ENCODE results near the gene NTSR1. TPM values are rescaled to one million over a fixed set of nuclear protein-coding genes. Genes with fewer than 3 reads are reported as not detected.

The NTSR1 gene
- total and polyA plus RNA-seq, 5 donors from 2014 or later: 0.11 to 0.37 TPM; not detected in 3

GRCh38 chr20:62726276-62726675 is 17.6 kb downstream of the NTSR1 start:
- ATAC-seq (ENCODE audit: low read depth in 2 of 2): no peak
- H3K27me3 ChIP-seq (ENCODE audit: control insufficient read depth, insufficient read depth, low read length): no peaks in the 10 kb centered on the region
- Mint-ChIP-seq H3K9me3 (peaks cover 0 to 11% (median 5%) of the 10 kb centered on the region in 7 donors), H3K27me3 (peaks cover 5% of the 10 kb centered on the region), H3K27ac (peak overlapping the region in 1 of 3 donors; percentile 32), H3K36me3 (no peaks in the 10 kb centered on the region), H3K4me1 (peaks cover 0 to 14% (median 3%) of the 10 kb centered on the region in 4 donors), H3K4me3 (no peak overlapping the region)
- no peak overlapping the region for H3K27ac ChIP-seq (ENCODE audit: insufficient read depth, low read length, poor library complexity, severe bottlenecking)
- H3K4me3 ChIP-seq (ENCODE audit: low read depth, low read length): no peak overlapping the region
- peaks cover 11% of the 10 kb centered on the region for H3K4me1 ChIP-seq (ENCODE audit: control insufficient read depth, insufficient read depth, low read length, poor library complexity, severe bottlenecking)
- peaks cover 7 to 8% of the 10 kb centered on the region in 2 experiments for H3K9me3 ChIP-seq (ENCODE audit: control insufficient read depth in 2 of 2, low read length in 2 of 2)
- no peaks in the 10 kb centered on the region for H3K36me3 ChIP-seq (ENCODE audit: control insufficient read depth, insufficient read depth, low read length)
- DNase-seq: no peak

GRCh38 chr20:62726716-62727583 is 18.3 kb downstream of the NTSR1 start:
- Mint-ChIP-seq H3K4me3 (no peak overlapping the region), H3K36me3 (no peaks in the 10 kb centered on the region), H3K9me3 (peaks cover 0 to 4% (median 0%) of the 10 kb centered on the region in 7 donors), H3K27ac (no peak overlapping the region), H3K27me3 (peaks cover 5% of the 10 kb centered on the region), H3K4me1 (peaks cover 0 to 14% (median 1%) of the 10 kb centered on the region in 4 donors)
- no peaks in the 10 kb centered on the region for H3K27me3 ChIP-seq (ENCODE audit: control insufficient read depth, insufficient read depth, low read length)
- peaks cover under 1% of the 10 kb centered on the region in 2 experiments for H3K9me3 ChIP-seq (ENCODE audit: control insufficient read depth in 2 of 2, low read length in 2 of 2)
- no peak overlapping the region for H3K4me3 ChIP-seq (ENCODE audit: low read depth, low read length)
- DNase-seq (no peak), ATAC-seq (ENCODE audit: low read depth in 2 of 2) (no peak)
- no peak overlapping the region for H3K27ac ChIP-seq (ENCODE audit: insufficient read depth, low read length, poor library complexity, severe bottlenecking)
- H3K36me3 ChIP-seq (ENCODE audit: control insufficient read depth, insufficient read depth, low read length): no peaks in the 10 kb centered on the region
- H3K4me1 ChIP-seq (ENCODE audit: control insufficient read depth, insufficient read depth, low read length, poor library complexity, severe bottlenecking): peaks cover 11% of the 10 kb centered on the region

- no peaks in the 10 kb centered on the region for H3K36me3 Mint-ChIP-seq
- Histone ChIP-seq H3K9me3 (ENCODE audit: control insufficient read depth in 2 of 2, low read length in 2 of 2) (no peaks in the 10 kb centered on the region), H3K27ac (ENCODE audit: insufficient read depth, low read length, poor library complexity, severe bottlenecking) (no peak overlapping the region), H3K27me3 (ENCODE audit: control insufficient read depth, insufficient read depth, low read length) (no peaks in the 10 kb centered on the region), H3K4me3 (ENCODE audit: low read depth, low read length) (no peak overlapping the region), H3K4me1 (ENCODE audit: control insufficient read depth, insufficient read depth, low read length, poor library complexity, severe bottlenecking) (peaks cover 11% of the 10 kb centered on the region), H3K36me3 (ENCODE audit: control insufficient read depth, insufficient read depth, low read length) (no peaks in the 10 kb centered on the region)
- H3K27me3 Mint-ChIP-seq: peaks cover 5% of the 10 kb centered on the region
- no peak overlapping the region for H3K27ac Mint-ChIP-seq
- H3K9me3 Mint-ChIP-seq: no peaks in the 10 kb centered on the region
- ATAC-seq (ENCODE audit: low read depth in 2 of 2) (no peak), DNase-seq (no peak)
- H3K4me1 Mint-ChIP-seq: peaks cover 0 to 14% (median 1%) of the 10 kb centered on the region in 4 donors
- H3K4me3 Mint-ChIP-seq: no peak overlapping the region
These were observed 19.0 kb downstream of the NTSR1 start for GRCh38 chr20:62727584-62728027.

GRCh38 chr20:62728028-62728780 is 19.6 kb downstream of the NTSR1 start:
- Mint-ChIP-seq H3K4me1 (peaks cover 0 to 14% (median 2%) of the 10 kb centered on the region in 4 donors), H3K27ac (peak overlapping the region in 1 of 3 donors; percentile 52), H3K4me3 (peak overlapping the region in 2 of 4 donors; percentile 21 to 46), H3K9me3 (no peaks in the 10 kb centered on the region), H3K36me3 (no peaks in the 10 kb centered on the region), H3K27me3 (peaks cover 10% of the 10 kb centered on the region)
- Histone ChIP-seq H3K27me3 (ENCODE audit: control insufficient read depth, insufficient read depth, low read length) (no peaks in the 10 kb centered on the region), H3K36me3 (ENCODE audit: control insufficient read depth, insufficient read depth, low read length) (no peaks in the 10 kb centered on the region), H3K4me3 (ENCODE audit: low read depth, low read length) (no peak overlapping the region), H3K9me3 (ENCODE audit: control insufficient read depth in 2 of 2, low read length in 2 of 2) (no peaks in the 10 kb centered on the region), H3K4me1 (ENCODE audit: control insufficient read depth, insufficient read depth, low read length, poor library complexity, severe bottlenecking) (peaks cover 11% of the 10 kb centered on the region), H3K27ac (ENCODE audit: insufficient read depth, low read length, poor library complexity, severe bottlenecking) (no peak overlapping the region)
- DNase-seq (peak in 1 of 3 donors; percentile 45), ATAC-seq (ENCODE audit: low read depth in 2 of 2) (no peak)

GRCh38 chr20:62728781-62729300 is 20.2 kb downstream of the NTSR1 start:
- Mint-ChIP-seq H3K36me3 (no peaks in the 10 kb centered on the region), H3K4me3 (no peak overlapping the region), H3K27me3 (peaks cover 10% of the 10 kb centered on the region), H3K9me3 (no peaks in the 10 kb centered on the region), H3K27ac (no peak overlapping the region), H3K4me1 (peaks cover 0 to 14% (median 4%) of the 10 kb centered on the region in 4 donors)
- H3K4me1 ChIP-seq (ENCODE audit: control insufficient read depth, insufficient read depth, low read length, poor library complexity, severe bottlenecking): peaks cover 11% of the 10 kb centered on the region
- DNase-seq: no peak
- no peak overlapping the region for H3K27ac ChIP-seq (ENCODE audit: insufficient read depth, low read length, poor library complexity, severe bottlenecking)
- no peak for ATAC-seq (ENCODE audit: low read depth in 2 of 2)
- no peaks in the 10 kb centered on the region for H3K27me3 ChIP-seq (ENCODE audit: control insufficient read depth, insufficient read depth, low read length)
- H3K36me3 ChIP-seq (ENCODE audit: control insufficient read depth, insufficient read depth, low read length): no peaks in the 10 kb centered on the region
- H3K4me3 ChIP-seq (ENCODE audit: low read depth, low read length): no peak overlapping the region
- no peaks in the 10 kb centered on the region for H3K9me3 ChIP-seq (ENCODE audit: control insufficient read depth in 2 of 2, low read length in 2 of 2)

- no peaks in the 10 kb centered on the region for H3K36me3 Mint-ChIP-seq
- no peaks in the 10 kb centered on the region for H3K27me3 ChIP-seq (ENCODE audit: control insufficient read depth, insufficient read depth, low read length)
- H3K27me3 Mint-ChIP-seq: peaks cover 10% of the 10 kb centered on the region
- DNase-seq (no peak), ATAC-seq (ENCODE audit: low read depth in 2 of 2) (no peak)
- H3K4me1 ChIP-seq (ENCODE audit: control insufficient read depth, insufficient read depth, low read length, poor library complexity, severe bottlenecking): peaks cover 11% of the 10 kb centered on the region
- H3K4me3 ChIP-seq (ENCODE audit: low read depth, low read length): no peak overlapping the region
- H3K36me3 ChIP-seq (ENCODE audit: control insufficient read depth, insufficient read depth, low read length): no peaks in the 10 kb centered on the region
- no peaks in the 10 kb centered on the region for H3K9me3 ChIP-seq (ENCODE audit: control insufficient read depth in 2 of 2, low read length in 2 of 2)
- no peak overlapping the region for H3K27ac Mint-ChIP-seq
- H3K4me3 Mint-ChIP-seq: no peak overlapping the region
- H3K9me3 Mint-ChIP-seq: no peaks in the 10 kb centered on the region
- H3K4me1 Mint-ChIP-seq: peaks cover 0 to 16% (median 3%) of the 10 kb centered on the region in 4 donors
- H3K27ac ChIP-seq (ENCODE audit: insufficient read depth, low read length, poor library complexity, severe bottlenecking): no peak overlapping the region
These were observed 21.8 kb downstream of the NTSR1 start for GRCh38 chr20:62730481-62730880.

GRCh38 chr20:62732031-62732760 is 23.6 kb downstream of the NTSR1 start:
- Mint-ChIP-seq H3K4me1 (peaks cover 0 to 16% (median 3%) of the 10 kb centered on the region in 4 donors), H3K27ac (peak overlapping the region in 1 of 3 donors; percentile 76), H3K9me3 (no peaks in the 10 kb centered on the region), H3K4me3 (no peak overlapping the region), H3K36me3 (no peaks in the 10 kb centered on the region), H3K27me3 (peaks cover 10% of the 10 kb centered on the region)
- no peak for ATAC-seq (ENCODE audit: low read depth in 2 of 2)
- Histone ChIP-seq H3K27me3 (ENCODE audit: control insufficient read depth, insufficient read depth, low read length) (no peaks in the 10 kb centered on the region), H3K4me3 (ENCODE audit: low read depth, low read length) (no peak overlapping the region), H3K9me3 (ENCODE audit: control insufficient read depth in 2 of 2, low read length in 2 of 2) (no peaks in the 10 kb centered on the region), H3K27ac (ENCODE audit: insufficient read depth, low read length, poor library complexity, severe bottlenecking) (no peak overlapping the region), H3K4me1 (ENCODE audit: control insufficient read depth, insufficient read depth, low read length, poor library complexity, severe bottlenecking) (peaks cover 11% of the 10 kb centered on the region), H3K36me3 (ENCODE audit: control insufficient read depth, insufficient read depth, low read length) (no peaks in the 10 kb centered on the region)
- DNase-seq: no peak
